B cell (primary cell): ENCODE results near the gene PCSK2. TPM values are rescaled to one million over a fixed set of nuclear protein-coding genes. Genes with fewer than 3 reads are reported as not detected.

Experiments
- ATAC-seq: fragments of 200-7000 bp; cut with Tn5 transposase; one replicate; pipeline ENCODE4 v1.10.0; 2021; ENCODE audit warnings: low read depth, mild to moderate bottlenecking, moderate number of reproducible peaks, moderate library complexity
- CTCF ChIA-PET: fragments of 350-600 bp; sonication (Branson Sonifier 250); formaldehyde crosslinking; loops from one replicate; lab custom pipeline; 2021; ENCODE audit warnings: antibody characterized with exemption, inconsistent platforms; lab: Charles Lee
- POLR2A ChIA-PET: fragments of 350-600 bp; sonication (Branson Sonifier 250); formaldehyde crosslinking; loops from one replicate; lab custom pipeline; 2021; ENCODE audit warnings: antibody characterized with exemption; lab: Charles Lee
- DNase-seq: peaks from one replicate; pipeline ENCODE4 v3.0.0; 2013
- H2AFZ ChIP-seq: 2 replicates; pipeline ENCODE4 v1.6.1; 2012; ENCODE audit warnings: mild to moderate bottlenecking, low read depth, low read length; ENCODE audit not compliant: insufficient read depth, poor library complexity, severe bottlenecking
- H3K27ac ChIP-seq, 2 donors: 1 replicate in 1 of 2; 2 replicates in 1 of 2; pipeline ENCODE4 v1.5.1; 2012 to 2013; ENCODE audit warnings: low read length in 2 of 2, mild to moderate bottlenecking in 2 of 2, moderate library complexity in 1 of 2
- H3K27me3 ChIP-seq, 4 experiments: fragments of 200-600 bp in 1 of 4; sonication (generic) in 1 of 4; replicated peaks in 1 of 4; 1 replicate in 2 of 4; 2 replicates in 2 of 4; pipeline versions ENCODE4 v1.6.1 to v1.7.0; 2013 to 2016; ENCODE audit warnings: low read length in 3 of 4, mild to moderate bottlenecking in 2 of 4, mixed read lengths in 1 of 4, moderate library complexity in 1 of 4; ENCODE audit not compliant: insufficient read depth in 4 of 4, control insufficient read depth in 3 of 4; ENCODE audit errors: control extremely low read depth in 1 of 4
- H3K36me3 ChIP-seq, 2 experiments: replicated peaks in 1 of 2; 1 replicate in 1 of 2; 2 replicates in 1 of 2; pipeline versions ENCODE4 v1.6.1 to v1.7.1; 2013; ENCODE audit warnings: low read length in 1 of 2; ENCODE audit not compliant: insufficient read depth in 2 of 2, control insufficient read depth in 1 of 2; ENCODE audit errors: control extremely low read depth in 1 of 2, extremely low read depth in 1 of 2
- H3K4me1 ChIP-seq, 2 donors: fragments of 200-600 bp in 1 of 2; sonication (generic) in 1 of 2; 1 replicate in 1 of 2; 2 replicates in 1 of 2; pipeline versions ENCODE4 v1.5.1 to v1.6.1; 2013 to 2017; ENCODE audit warnings: low read length in 2 of 2; ENCODE audit not compliant: control insufficient read depth in 2 of 2, insufficient read depth in 2 of 2
- H3K4me2 ChIP-seq: replicated peaks from 2 replicates; pipeline ENCODE3; 2012; ENCODE audit warnings: mild to moderate bottlenecking, low read depth, low read length; ENCODE audit not compliant: poor library complexity, severe bottlenecking
- H3K4me3 ChIP-seq, 5 experiments: fragments of 200-600 bp in 1 of 5; sonication (generic) in 1 of 5; 1 replicate in 3 of 5; 2 replicates in 2 of 5; pipeline versions ENCODE4 v1.5.1 to v1.7.0; 2011 to 2016; ENCODE audit warnings: low read length in 4 of 5, mild to moderate bottlenecking in 4 of 5, low read depth in 2 of 5, control low read depth in 1 of 5, moderate library complexity in 1 of 5; ENCODE audit not compliant: insufficient read depth in 1 of 5; ENCODE audit errors: control extremely low read depth in 1 of 5, extremely low read depth in 1 of 5
- H3K79me2 ChIP-seq: fragments of 200-600 bp; sonication (generic); one replicate; pipeline ENCODE4 v1.6.0; 2016; ENCODE audit warnings: low read length; ENCODE audit not compliant: control insufficient read depth, insufficient read depth
- H3K9ac ChIP-seq: fragments of 200-600 bp; sonication (generic); 2 replicates; pipeline ENCODE4 v1.6.1; 2017; ENCODE audit warnings: mild to moderate bottlenecking, low read length, moderate library complexity
- H3K9me3 ChIP-seq, 3 donors: one replicate each; pipeline versions ENCODE4 v1.6.1 to v1.7.1; 2013; ENCODE audit warnings: low read length in 2 of 3; ENCODE audit not compliant: control insufficient read depth in 2 of 3, insufficient read depth in 1 of 3; ENCODE audit errors: control extremely low read depth in 1 of 3
- H4K20me1 ChIP-seq: 2 replicates; pipeline ENCODE4 v1.6.0; 2012; ENCODE audit warnings: mild to moderate bottlenecking, low read length; ENCODE audit not compliant: insufficient read depth, control insufficient read depth, poor library complexity, severe bottlenecking
- H3K27ac Mint-ChIP-seq: one replicate; pipeline ENCODE4 v1.8.0; 2021; ENCODE audit warnings: mixed read lengths
- H3K27me3 Mint-ChIP-seq: one replicate; pipeline ENCODE4 v1.8.0; 2021; ENCODE audit warnings: mixed read lengths
- H3K4me1 Mint-ChIP-seq: one replicate; pipeline ENCODE4 v1.8.0; 2021; ENCODE audit warnings: mixed read lengths
- H3K4me3 Mint-ChIP-seq: one replicate; pipeline ENCODE4 v1.8.0; 2021; ENCODE audit warnings: mixed read lengths
- H3K9me3 Mint-ChIP-seq: one replicate; pipeline ENCODE4 v1.8.0; 2022; ENCODE audit warnings: mixed read lengths; ENCODE audit not compliant: insufficient read depth
- CTCF ChIP-seq: fragments of 200-600 bp; IDR thresholded peaks from one replicate; pipeline ENCODE4 v1.8.0; 2022; ENCODE audit warnings: antibody characterized with exemption, mild to moderate bottlenecking
- EZH2 ChIP-seq: IDR thresholded peaks from 2 replicates; pipeline ENCODE4 v1.6.1; 2012; ENCODE audit warnings: borderline replicate concordance, low read depth, mild to moderate bottlenecking, moderate library complexity, low read length; ENCODE audit not compliant: insufficient read depth, poor library complexity, severe bottlenecking
- WGBS: methylation state at CpG from one replicate; pipeline ENCODE4 v1.1.5; 2013; ENCODE audit warnings: missing lambda C conversion rate; ENCODE audit not compliant: insufficient coverage; 5-methylcytosine and 5-hydroxymethylcytosine counted together
- intact Hi-C: fragments of 100-400 bp; cut with micrococcal nuclease; formaldehyde crosslinking; loops from one replicate; pipeline ENCODE4 v1.10.0; 2022
- polyA plus RNA-seq: library from polyadenylated mRNA; depleted of rRNA; stranded (reverse); fragments of >200 nt; gene quantifications from 2 replicates; pipeline ENCODE4 v1.2.3, GENCODE V29; 2012
- total RNA-seq, 2 donors: library from RNA; stranded (reverse); fragments of 120-200 nt in 1 of 2; gene quantifications; 1 replicate in 1 of 2; 2 replicates in 1 of 2; pipeline versions ENCODE4 v1.2.3 to v1.2.4, GENCODE V29; 2013 to 2022

The PCSK2 gene
- total and polyA plus RNA-seq, 2 donors (not counting 1 experiment from before 2014, with no cell fraction given), result not detected

GRCh38 chr20:17499041-17499440 lies 272.2 kb downstream of the PCSK2 start:
- no peak overlapping the region for H3K4me2 ChIP-seq
- H3K27me3 ChIP-seq, result peaks cover 0 to 4% (median 0%) of the 10 kb centered on the region in 4 experiments
- ATAC-seq (no peak), DNase-seq (no peak)
- no peaks in the 10 kb centered on the region for H3K9me3 ChIP-seq
- no peaks in the 10 kb centered on the region for H3K4me1 ChIP-seq
- TF ChIP-seq EZH2 (no peak), CTCF (no peak)
- no peaks in the 10 kb centered on the region for H3K36me3 ChIP-seq
- Mint-ChIP-seq H3K27ac (no peak overlapping the region), H3K27me3 (peaks cover 26% of the 10 kb centered on the region), H3K4me1 (no peaks in the 10 kb centered on the region), H3K9me3 (no peaks in the 10 kb centered on the region), H3K4me3 (no peak overlapping the region)
- no peak overlapping the region for H2AFZ ChIP-seq
- POLR2A ChIA-PET, result no interaction called here
- H4K20me1 ChIP-seq, result no peaks in the 10 kb centered on the region
- no peak overlapping the region for H3K27ac ChIP-seq
- no peak overlapping the region for H3K9ac ChIP-seq
- no peaks in the 10 kb centered on the region for H3K79me2 ChIP-seq
- intact Hi-C loops, result no loop called here
- CTCF ChIA-PET, result interaction anchor here (0.7 to 1.1 kb wide), 2 partner anchors 38 to 773 kb away, joined by 4 to 5 read pairs; no protein-coding TSS in a partner anchor
- no CpG with 5 or more reads among the region's 5 CpGs for WGBS
- H3K4me3 ChIP-seq, result no peak overlapping the region

- no peaks in the 10 kb centered on the region for H3K9me3 Mint-ChIP-seq
- no CpG with 5 or more reads among the region's 10 CpGs for WGBS
- H3K9me3 ChIP-seq, result no peaks in the 10 kb centered on the region
- peaks cover 4 to 11% of the 10 kb centered on the region in 2 donors for H3K4me1 ChIP-seq
- intact Hi-C loops, result loop anchor here (10.0 kb wide), 1 partner anchor 145 kb away; no protein-coding TSS in a partner anchor
- no peak overlapping the region for H3K27ac Mint-ChIP-seq
- H3K27me3 ChIP-seq, result peaks cover 0 to 4% (median 0%) of the 10 kb centered on the region in 4 experiments
- no peaks in the 10 kb centered on the region for H3K36me3 ChIP-seq
- no peak overlapping the region for H3K9ac ChIP-seq
- H3K4me3 Mint-ChIP-seq, result no peak overlapping the region
- ChIA-PET POLR2A (interaction anchor here (0.8 kb wide), 1 partner anchor 12 kb away, joined by 4 read pairs; no protein-coding TSS in a partner anchor), CTCF (no interaction called here)
- peaks cover 21% of the 10 kb centered on the region for H3K27me3 Mint-ChIP-seq
- no peak overlapping the region for H3K4me2 ChIP-seq
- no peak overlapping the region for H2AFZ ChIP-seq
- no peaks in the 10 kb centered on the region for H3K79me2 ChIP-seq
- no peak for ATAC-seq
- H3K4me1 Mint-ChIP-seq, result peaks cover 8% of the 10 kb centered on the region
- TF ChIP-seq EZH2, result no peak
- no peak for TF ChIP-seq CTCF
- DNase-seq, result no peak
- H3K4me3 ChIP-seq, result no peak overlapping the region
- H3K27ac ChIP-seq, result no peak overlapping the region
- H4K20me1 ChIP-seq, result no peaks in the 10 kb centered on the region
Measured at GRCh38 chr20:17500271-17500670, 273.4 kb downstream of the PCSK2 start.
